ENCODE results near the gene RBFA. TPM values are rescaled to one million over a fixed set of nuclear protein-coding genes. Genes with fewer than 3 reads are reported as not detected.
A peak's percentile ranks its signal among the peaks of the same experiment; 100 is the strongest.

RBFA gene
- total and polyA plus RNA-seq, 2 of the 13 experiments (the other 11 are each of a cell fraction or from before 2014, with no cell fraction given), result 29.7 to 42.4 TPM

DNA sequence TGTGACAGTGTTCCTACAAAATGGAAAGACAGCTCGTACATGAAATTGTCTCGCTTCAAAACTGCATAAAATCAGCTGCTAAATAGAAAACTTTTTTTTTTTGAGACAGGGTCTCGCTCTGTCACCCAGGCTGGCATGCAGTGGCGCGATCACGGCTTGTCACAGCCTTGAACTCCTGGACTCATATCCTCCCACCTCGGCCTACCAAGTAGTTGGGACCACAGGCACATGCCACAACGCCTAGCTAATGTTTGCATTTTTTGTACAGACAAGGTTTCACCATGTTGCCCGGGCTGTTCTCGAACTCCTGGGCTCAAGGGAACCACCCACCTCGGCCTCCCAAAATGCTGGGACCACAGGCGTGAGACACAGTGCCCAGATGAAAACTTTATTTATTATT is 49.1 kb upstream of the RBFA start (continued):
- TF ChIP-seq, protein P1, sequence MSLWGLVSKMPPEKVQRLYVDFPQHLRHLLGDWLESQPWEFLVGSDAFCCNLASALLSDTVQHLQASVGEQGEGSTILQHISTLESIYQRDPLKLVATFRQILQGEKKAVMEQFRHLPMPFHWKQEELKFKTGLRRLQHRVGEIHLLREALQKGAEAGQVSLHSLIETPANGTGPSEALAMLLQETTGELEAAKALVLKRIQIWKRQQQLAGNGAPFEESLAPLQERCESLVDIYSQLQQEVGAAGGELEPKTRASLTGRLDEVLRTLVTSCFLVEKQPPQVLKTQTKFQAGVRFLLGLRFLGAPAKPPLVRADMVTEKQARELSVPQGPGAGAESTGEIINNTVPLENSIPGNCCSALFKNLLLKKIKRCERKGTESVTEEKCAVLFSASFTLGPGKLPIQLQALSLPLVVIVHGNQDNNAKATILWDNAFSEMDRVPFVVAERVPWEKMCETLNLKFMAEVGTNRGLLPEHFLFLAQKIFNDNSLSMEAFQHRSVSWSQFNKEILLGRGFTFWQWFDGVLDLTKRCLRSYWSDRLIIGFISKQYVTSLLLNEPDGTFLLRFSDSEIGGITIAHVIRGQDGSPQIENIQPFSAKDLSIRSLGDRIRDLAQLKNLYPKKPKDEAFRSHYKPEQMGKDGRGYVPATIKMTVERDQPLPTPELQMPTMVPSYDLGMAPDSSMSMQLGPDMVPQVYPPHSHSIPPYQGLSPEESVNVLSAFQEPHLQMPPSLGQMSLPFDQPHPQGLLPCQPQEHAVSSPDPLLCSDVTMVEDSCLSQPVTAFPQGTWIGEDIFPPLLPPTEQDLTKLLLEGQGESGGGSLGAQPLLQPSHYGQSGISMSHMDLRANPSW (CRISPR knock-in tag; IDR thresholded peaks at IDR 0.05; ENCODE audit: borderline replicate concordance), result no peak
- TF ChIP-seq, protein P2, sequence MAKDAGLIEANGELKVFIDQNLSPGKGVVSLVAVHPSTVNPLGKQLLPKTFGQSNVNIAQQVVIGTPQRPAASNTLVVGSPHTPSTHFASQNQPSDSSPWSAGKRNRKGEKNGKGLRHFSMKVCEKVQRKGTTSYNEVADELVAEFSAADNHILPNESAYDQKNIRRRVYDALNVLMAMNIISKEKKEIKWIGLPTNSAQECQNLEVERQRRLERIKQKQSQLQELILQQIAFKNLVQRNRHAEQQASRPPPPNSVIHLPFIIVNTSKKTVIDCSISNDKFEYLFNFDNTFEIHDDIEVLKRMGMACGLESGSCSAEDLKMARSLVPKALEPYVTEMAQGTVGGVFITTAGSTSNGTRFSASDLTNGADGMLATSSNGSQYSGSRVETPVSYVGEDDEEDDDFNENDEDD (CRISPR knock-in tag; IDR thresholded peaks at IDR 0.05; ENCODE audit: borderline replicate concordance), result peak; percentile 63; the same call in 1 of the 2 replicates
- peak; percentile 81 for TF ChIP-seq TEAD3 (CRISPR knock-in tag; optimal IDR thresholded peaks at IDR 0.05; ENCODE audit: borderline replicate concordance)
- TF ChIP-seq MAFG (CRISPR knock-in tag; IDR thresholded peaks at IDR 0.05), result no peak
- TF ChIP-seq, protein P3, sequence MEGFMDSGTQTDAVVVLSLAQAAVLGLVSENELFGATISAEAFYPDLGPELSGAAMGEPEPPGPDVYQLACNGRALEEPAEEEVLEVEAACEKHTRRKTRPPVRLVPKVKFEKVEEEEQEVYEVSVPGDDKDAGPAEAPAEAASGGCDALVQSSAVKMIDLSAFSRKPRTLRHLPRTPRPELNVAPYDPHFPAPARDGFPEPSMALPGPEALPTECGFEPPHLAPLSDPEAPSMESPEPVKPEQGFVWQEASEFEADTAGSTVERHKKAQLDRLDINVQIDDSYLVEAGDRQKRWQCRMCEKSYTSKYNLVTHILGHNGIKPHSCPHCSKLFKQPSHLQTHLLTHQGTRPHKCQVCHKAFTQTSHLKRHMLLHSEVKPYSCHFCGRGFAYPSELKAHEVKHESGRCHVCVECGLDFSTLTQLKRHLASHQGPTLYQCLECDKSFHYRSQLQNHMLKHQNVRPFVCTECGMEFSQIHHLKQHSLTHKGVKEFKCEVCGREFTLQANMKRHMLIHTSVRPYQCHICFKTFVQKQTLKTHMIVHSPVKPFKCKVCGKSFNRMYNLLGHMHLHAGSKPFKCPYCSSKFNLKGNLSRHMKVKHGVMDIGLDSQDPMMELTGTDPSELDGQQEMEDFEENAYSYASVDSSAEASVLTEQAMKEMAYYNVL (CRISPR knock-in tag; IDR thresholded peaks at IDR 0.05; ENCODE audit: borderline replicate concordance), result no peak
- peak; percentile 49; the same call in 1 of the 2 replicates for TF ChIP-seq ZMYM4 (CRISPR knock-in tag; IDR thresholded peaks at IDR 0.05)
- TF ChIP-seq FOXK1 (CRISPR knock-in tag; IDR thresholded peaks at IDR 0.05; ENCODE audit: borderline replicate concordance, low read depth), result peak; percentile 16; the same call in 1 of the 2 replicates
- TF ChIP-seq ZNF260 (CRISPR knock-in tag; IDR thresholded peaks at IDR 0.05; ENCODE audit: borderline replicate concordance, low read depth), result no peak
- TF ChIP-seq, protein P4, sequence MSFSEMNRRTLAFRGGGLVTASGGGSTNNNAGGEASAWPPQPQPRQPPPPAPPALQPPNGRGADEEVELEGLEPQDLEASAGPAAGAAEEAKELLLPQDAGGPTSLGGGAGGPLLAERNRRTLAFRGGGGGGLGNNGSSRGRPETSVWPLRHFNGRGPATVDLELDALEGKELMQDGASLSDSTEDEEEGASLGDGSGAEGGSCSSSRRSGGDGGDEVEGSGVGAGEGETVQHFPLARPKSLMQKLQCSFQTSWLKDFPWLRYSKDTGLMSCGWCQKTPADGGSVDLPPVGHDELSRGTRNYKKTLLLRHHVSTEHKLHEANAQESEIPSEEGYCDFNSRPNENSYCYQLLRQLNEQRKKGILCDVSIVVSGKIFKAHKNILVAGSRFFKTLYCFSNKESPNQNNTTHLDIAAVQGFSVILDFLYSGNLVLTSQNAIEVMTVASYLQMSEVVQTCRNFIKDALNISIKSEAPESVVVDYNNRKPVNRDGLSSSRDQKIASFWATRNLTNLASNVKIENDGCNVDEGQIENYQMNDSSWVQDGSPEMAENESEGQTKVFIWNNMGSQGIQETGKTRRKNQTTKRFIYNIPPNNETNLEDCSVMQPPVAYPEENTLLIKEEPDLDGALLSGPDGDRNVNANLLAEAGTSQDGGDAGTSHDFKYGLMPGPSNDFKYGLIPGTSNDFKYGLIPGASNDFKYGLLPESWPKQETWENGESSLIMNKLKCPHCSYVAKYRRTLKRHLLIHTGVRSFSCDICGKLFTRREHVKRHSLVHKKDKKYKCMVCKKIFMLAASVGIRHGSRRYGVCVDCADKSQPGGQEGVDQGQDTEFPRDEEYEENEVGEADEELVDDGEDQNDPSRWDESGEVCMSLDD (CRISPR knock-in tag; IDR thresholded peaks at IDR 0.05; ENCODE audit: borderline replicate concordance), result no peak
- TF ChIP-seq ZNF326 (CRISPR knock-in tag; IDR thresholded peaks at IDR 0.05; ENCODE audit: borderline replicate concordance), result no peak
- TF ChIP-seq ZFP90 (CRISPR knock-in tag; IDR thresholded peaks at IDR 0.05; ENCODE audit: borderline replicate concordance), result 0 out of 2 replicates have a peak, but pooled peaks have one; percentile 35
- no peak for TF ChIP-seq PAX8 (CRISPR knock-in tag; IDR thresholded peaks at IDR 0.05; ENCODE audit: borderline replicate concordance)
- TF ChIP-seq, protein P5, sequence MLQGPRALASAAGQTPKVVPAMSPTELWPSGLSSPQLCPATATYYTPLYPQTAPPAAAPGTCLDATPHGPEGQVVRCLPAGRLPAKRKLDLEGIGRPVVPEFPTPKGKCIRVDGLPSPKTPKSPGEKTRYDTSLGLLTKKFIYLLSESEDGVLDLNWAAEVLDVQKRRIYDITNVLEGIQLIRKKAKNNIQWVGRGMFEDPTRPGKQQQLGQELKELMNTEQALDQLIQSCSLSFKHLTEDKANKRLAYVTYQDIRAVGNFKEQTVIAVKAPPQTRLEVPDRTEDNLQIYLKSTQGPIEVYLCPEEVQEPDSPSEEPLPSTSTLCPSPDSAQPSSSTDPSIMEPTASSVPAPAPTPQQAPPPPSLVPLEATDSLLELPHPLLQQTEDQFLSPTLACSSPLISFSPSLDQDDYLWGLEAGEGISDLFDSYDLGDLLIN (CRISPR knock-in tag; IDR thresholded peaks at IDR 0.05; ENCODE audit: borderline replicate concordance), result no peak
- peak; percentile 41 for TF ChIP-seq GATAD2A (CRISPR knock-in tag; IDR thresholded peaks at IDR 0.05)
- TF ChIP-seq ZNF3 (CRISPR knock-in tag; IDR thresholded peaks at IDR 0.05), result no peak
- no peak for TF ChIP-seq ZNF7 (CRISPR knock-in tag; IDR thresholded peaks at IDR 0.05)
- TF ChIP-seq, protein P6, sequence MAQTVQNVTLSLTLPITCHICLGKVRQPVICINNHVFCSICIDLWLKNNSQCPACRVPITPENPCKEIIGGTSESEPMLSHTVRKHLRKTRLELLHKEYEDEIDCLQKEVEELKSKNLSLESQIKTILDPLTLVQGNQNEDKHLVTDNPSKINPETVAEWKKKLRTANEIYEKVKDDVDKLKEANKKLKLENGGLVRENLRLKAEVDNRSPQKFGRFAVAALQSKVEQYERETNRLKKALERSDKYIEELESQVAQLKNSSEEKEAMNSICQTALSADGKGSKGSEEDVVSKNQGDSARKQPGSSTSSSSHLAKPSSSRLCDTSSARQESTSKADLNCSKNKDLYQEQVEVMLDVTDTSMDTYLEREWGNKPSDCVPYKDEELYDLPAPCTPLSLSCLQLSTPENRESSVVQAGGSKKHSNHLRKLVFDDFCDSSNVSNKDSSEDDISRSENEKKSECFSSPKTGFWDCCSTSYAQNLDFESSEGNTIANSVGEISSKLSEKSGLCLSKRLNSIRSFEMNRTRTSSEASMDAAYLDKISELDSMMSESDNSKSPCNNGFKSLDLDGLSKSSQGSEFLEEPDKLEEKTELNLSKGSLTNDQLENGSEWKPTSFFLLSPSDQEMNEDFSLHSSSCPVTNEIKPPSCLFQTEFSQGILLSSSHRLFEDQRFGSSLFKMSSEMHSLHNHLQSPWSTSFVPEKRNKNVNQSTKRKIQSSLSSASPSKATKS (CRISPR knock-in tag; IDR thresholded peaks at IDR 0.05), result no peak

Measured in HepG2 (cell line).